Colonic mucosa (tissue), 4 donors: Measurements from ENCODE around the gene CACNB4. TPM values are rescaled to one million over a fixed set of nuclear protein-coding genes. Genes with fewer than 3 reads are reported as not detected.
"Not testable (repeated sequence)": the region's sequence is repeated elsewhere in the genome, so short reads cannot be mapped to it uniquely, and the experiment has no call there.

ENCODE experiments used
- DNase-seq: peaks from one replicate; pipeline ENCODE4 v3.0.0-alpha.2; 2020
- H3K27ac ChIP-seq: fragments of 200-600 bp; one replicate; pipeline ENCODE4 v1.8.0; 2021
- H3K27me3 ChIP-seq: fragments of 200-600 bp; one replicate; pipeline ENCODE4 v1.8.0; 2021
- H3K36me3 ChIP-seq: fragments of 200-600 bp; one replicate; pipeline ENCODE4 v1.8.0; 2021
- H3K4me1 ChIP-seq: fragments of 200-600 bp; one replicate; pipeline ENCODE4 v1.8.0; 2021; ENCODE audit warnings: mild to moderate bottlenecking
- H3K4me3 ChIP-seq: fragments of 200-600 bp; one replicate; pipeline ENCODE4 v1.8.0; 2021
- H3K9ac ChIP-seq, 2 donors: one replicate each; pipeline ENCODE4 v1.7.0; 2013; ENCODE audit warnings: control low read depth in 2 of 2, low read depth in 2 of 2, low read length in 2 of 2
- H3K9me3 ChIP-seq: fragments of 200-600 bp; one replicate; pipeline ENCODE4 v1.8.0; 2021
- intact Hi-C: fragments of 100-400 bp; cut with DNase I; formaldehyde crosslinking; loops from one replicate; pipeline ENCODE4 v1.14.1; 2022
- total RNA-seq, 2 donors: library from RNA; stranded (reverse); fragmentation: NEBNext Ultra II Directional in 1 of 2; extraction: Animal tissue kit (Norgen Biotek cat#: 25700) in 1 of 2; gene quantifications; one replicate each; pipeline ENCODE4 v1.2.1, GENCODE V29; 2021
- TF ChIP-seq, protein P1 (sequence below): fragments of 200-600 bp; IDR thresholded peaks from one replicate; pipeline ENCODE4 v1.8.0; 2022; ENCODE audit warnings: antibody characterized with exemption, mild to moderate bottlenecking
- donor health status: healthy.
- donor health status: DM: no; HTN: no; CAD: no.
- donor health status: DM: no; HTN: no; CAD: no.

Gene CACNB4
- total RNA-seq, 2 donors from 2014 or later = 0.44 to 1.0 TPM

DNA sequence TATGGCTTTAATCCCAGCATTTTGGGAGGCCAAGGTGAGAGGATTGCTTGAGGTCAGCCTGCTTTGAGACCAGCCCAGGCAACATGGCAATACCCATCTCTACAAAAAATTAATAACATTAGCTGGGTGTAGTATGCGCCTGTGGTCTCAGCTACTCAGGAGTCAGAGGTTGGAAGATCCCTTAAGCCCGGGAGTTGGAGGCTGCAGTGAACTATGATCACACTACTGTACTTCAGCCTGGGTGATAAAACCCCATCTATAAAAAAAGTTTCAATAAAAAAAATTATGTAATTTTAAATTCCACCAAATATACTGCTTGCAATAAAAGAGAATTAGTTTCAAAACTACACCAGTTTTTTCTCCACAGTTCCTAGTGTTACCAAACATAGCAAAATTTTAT is 23.3 kb upstream of the CACNB4 start:
- intact Hi-C loops = no loop called here
- H3K36me3 ChIP-seq = no peaks in the 10 kb centered on the region
- no peak overlapping the region for H3K27ac ChIP-seq

DNA sequence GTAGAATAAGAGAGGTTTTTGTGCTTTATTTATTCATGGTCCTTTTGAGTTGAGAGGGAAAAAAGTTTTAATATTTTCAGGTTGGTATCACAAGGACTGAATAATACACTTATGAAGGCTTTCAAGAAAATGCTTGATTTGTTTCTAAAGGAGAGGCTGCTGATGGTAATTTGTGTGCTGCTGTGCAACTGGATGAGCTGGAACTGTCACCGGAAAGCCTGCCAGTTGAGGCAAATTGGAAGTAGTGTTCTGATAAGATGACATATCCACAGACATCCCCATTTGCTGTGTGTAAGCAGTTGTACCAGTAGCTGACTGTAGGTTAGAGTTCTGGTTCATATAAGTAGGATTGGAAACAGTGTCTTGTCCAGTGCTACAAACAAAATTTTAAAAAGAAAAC is 21.6 kb upstream of the CACNB4 start:
- intact Hi-C loops = no loop called here
- Histone ChIP-seq H3K27ac (no peak overlapping the region), H3K4me3 (no peak overlapping the region), H3K36me3 (no peaks in the 10 kb centered on the region), H3K4me1 (no peaks in the 10 kb centered on the region), H3K9me3 (no peaks in the 10 kb centered on the region), H3K9ac (no peak overlapping the region), H3K27me3 (no peaks in the 10 kb centered on the region)
- DNase-seq = no peak
- TF ChIP-seq, protein P1, sequence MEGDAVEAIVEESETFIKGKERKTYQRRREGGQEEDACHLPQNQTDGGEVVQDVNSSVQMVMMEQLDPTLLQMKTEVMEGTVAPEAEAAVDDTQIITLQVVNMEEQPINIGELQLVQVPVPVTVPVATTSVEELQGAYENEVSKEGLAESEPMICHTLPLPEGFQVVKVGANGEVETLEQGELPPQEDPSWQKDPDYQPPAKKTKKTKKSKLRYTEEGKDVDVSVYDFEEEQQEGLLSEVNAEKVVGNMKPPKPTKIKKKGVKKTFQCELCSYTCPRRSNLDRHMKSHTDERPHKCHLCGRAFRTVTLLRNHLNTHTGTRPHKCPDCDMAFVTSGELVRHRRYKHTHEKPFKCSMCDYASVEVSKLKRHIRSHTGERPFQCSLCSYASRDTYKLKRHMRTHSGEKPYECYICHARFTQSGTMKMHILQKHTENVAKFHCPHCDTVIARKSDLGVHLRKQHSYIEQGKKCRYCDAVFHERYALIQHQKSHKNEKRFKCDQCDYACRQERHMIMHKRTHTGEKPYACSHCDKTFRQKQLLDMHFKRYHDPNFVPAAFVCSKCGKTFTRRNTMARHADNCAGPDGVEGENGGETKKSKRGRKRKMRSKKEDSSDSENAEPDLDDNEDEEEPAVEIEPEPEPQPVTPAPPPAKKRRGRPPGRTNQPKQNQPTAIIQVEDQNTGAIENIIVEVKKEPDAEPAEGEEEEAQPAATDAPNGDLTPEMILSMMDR = no peak

More for the DNA sequence above, 23.3 kb upstream of the CACNB4 start:
- no peak overlapping the region for H3K9ac ChIP-seq
- no peaks in the 10 kb centered on the region for H3K4me1 ChIP-seq
- no peak for DNase-seq
- H3K27me3 ChIP-seq = no peaks in the 10 kb centered on the region
- no peak overlapping the region for H3K4me3 ChIP-seq
- no peaks in the 10 kb centered on the region for H3K9me3 ChIP-seq
- TF ChIP-seq, protein P1 = no peak

DNA sequence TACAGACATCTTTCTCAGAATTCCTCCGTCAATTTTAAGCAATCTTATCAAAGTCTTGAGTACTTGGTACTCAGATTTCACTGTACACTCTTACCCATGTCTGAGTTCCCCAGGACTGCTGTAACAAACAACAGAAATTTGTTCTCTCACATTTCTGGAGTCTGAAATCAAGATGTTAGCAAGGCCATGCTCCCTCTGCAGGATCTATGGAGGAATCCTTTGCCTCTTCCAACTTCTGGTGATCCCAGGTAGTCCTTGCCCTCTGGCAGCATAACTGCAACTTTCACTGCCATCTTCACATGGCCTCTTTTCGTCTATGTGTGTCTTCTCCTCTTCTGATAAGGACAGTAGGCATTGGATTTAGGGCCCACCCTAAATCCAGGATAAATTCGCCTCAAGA is 17.1 kb upstream of the CACNB4 start:
- H3K4me3 ChIP-seq = no peak overlapping the region
- H3K9me3 ChIP-seq = no peaks in the 10 kb centered on the region
- no peak overlapping the region for H3K27ac ChIP-seq
- DNase-seq = no peak
- no peaks in the 10 kb centered on the region for H3K27me3 ChIP-seq
- H3K36me3 ChIP-seq = no peaks in the 10 kb centered on the region
- TF ChIP-seq, protein P1 = no peak
- no peak overlapping the region for H3K9ac ChIP-seq
- no peaks in the 10 kb centered on the region for H3K4me1 ChIP-seq
- intact Hi-C loops = no loop called here

- Histone ChIP-seq H3K27ac (no peak overlapping the region), H3K4me3 (no peak overlapping the region), H3K9me3 (no peaks in the 10 kb centered on the region), H3K36me3 (no peaks in the 10 kb centered on the region), H3K4me1 (no peaks in the 10 kb centered on the region), H3K27me3 (no peaks in the 10 kb centered on the region), H3K9ac (no peak overlapping the region)
- TF ChIP-seq, protein P1 = no peak
- DNase-seq = no peak
- intact Hi-C loops = no loop called here
Observed at GRCh38 chr2:152114366-152114765, 15.5 kb upstream of the CACNB4 start.

GRCh38 chr2:152107140-152107539 is 8.3 kb upstream of the CACNB4 start:
- H3K4me3 ChIP-seq, H3K27ac ChIP-seq, DNase-seq, H3K9me3 ChIP-seq, intact Hi-C loops, H3K36me3 ChIP-seq, H3K27me3 ChIP-seq, H3K9ac ChIP-seq, H3K4me1 ChIP-seq: not testable (repeated sequence)

DNA sequence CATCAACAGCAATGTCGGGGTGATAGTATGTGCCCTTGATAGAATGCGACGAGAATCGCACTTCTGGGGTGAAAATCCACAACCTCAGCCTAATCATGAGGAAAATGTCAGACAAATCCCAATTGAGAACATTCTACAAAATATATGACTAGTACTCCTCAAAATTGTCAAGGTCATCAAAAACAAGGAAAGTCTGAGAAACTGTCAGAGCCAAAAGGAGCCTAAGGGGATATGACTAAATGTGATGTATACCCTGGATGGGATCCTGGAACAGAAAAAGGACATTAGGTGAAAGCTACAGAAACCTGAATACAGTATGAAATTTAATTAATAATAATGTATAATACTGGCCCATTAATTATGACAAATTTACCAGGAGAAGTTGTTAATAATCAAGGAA is 7.6 kb upstream of the CACNB4 start:
- Histone ChIP-seq H3K27me3 (no peaks in the 10 kb centered on the region), H3K4me3 (no peak overlapping the region), H3K4me1 (no peaks in the 10 kb centered on the region), H3K9ac (no peak overlapping the region), H3K36me3 (no peaks in the 10 kb centered on the region), H3K27ac (no peak overlapping the region), H3K9me3 (no peaks in the 10 kb centered on the region)
- TF ChIP-seq, protein P1 = no peak
- intact Hi-C loops = no loop called here
- no peak for DNase-seq
